ENCODE results near the gene NOTCH2.
"Not testable (repeated sequence)": the region's sequence is repeated elsewhere in the genome, so short reads cannot be mapped to it uniquely, and the experiment has no call there.

The NOTCH2 gene

GRCh38 chr1:119996731-119997312 lies 72.6 kb downstream of the NOTCH2 start (continued):
- peak; percentile 89 for TF ChIP-seq PRDM4 (tag by site-specific recombination; IDR thresholded peaks at IDR 0.05)
- TF ChIP-seq SP7 (tag by site-specific recombination; IDR thresholded peaks at IDR 0.05): peak; percentile 67; the same call in 1 of the 2 replicates
- peak; percentile 59; the same call in 1 of the 2 replicates for TF ChIP-seq ZEB2 (tag by site-specific recombination; IDR thresholded peaks at IDR 0.05)
- TF ChIP-seq FEZF1 (tag by site-specific recombination; IDR thresholded peaks at IDR 0.05): peak; percentile 64
- peak; percentile 24; the same call in 1 of the 2 replicates for TF ChIP-seq SCRT1 (tag by site-specific recombination; IDR thresholded peaks at IDR 0.05; ENCODE audit: borderline replicate concordance)
- peak; percentile 31; the same call in 1 of the 2 replicates for TF ChIP-seq KLF1 (tag by site-specific recombination; IDR thresholded peaks at IDR 0.05)

- POLR2A ChIA-PET; H3K4me1 ChIP-seq (ENCODE audit: control insufficient read depth, insufficient read depth, low read length); CTCF ChIA-PET: not testable (repeated sequence)
These were observed 73.5 kb downstream of the NOTCH2 start for GRCh38 chr1:119995975-119996374.

GRCh38 chr1:119988306-119989062 lies 81.0 kb downstream of the NOTCH2 start:
- Histone ChIP-seq H3K4me1 (ENCODE audit: control insufficient read depth, insufficient read depth, low read length) (no peaks in the 10 kb centered on the region), H3K9me3 (ENCODE audit: control insufficient read depth, insufficient read depth, low read depth, low read length) (no peaks in the 10 kb centered on the region), H3K4me3 (ENCODE audit: low read depth, low read length) (no peak overlapping the region), H3K27ac (ENCODE audit: extremely low read depth, low read depth, low read length) (no peak overlapping the region), H3K36me3 (ENCODE audit: control insufficient read depth in 2 of 2, insufficient read depth in 1 of 2, low read length in 2 of 2) (peaks cover 0 to 14% of the 10 kb centered on the region in 2 experiments; a peak in 1 of 3 replicates)
- POLR2A ChIA-PET: no interaction called here
- CTCF ChIA-PET: interaction anchor here (2.7 kb wide), 1 partner anchor 20 kb away, joined by 9 read pairs; no protein-coding TSS in a partner anchor
- TF ChIP-seq ZNF571 (tag by site-specific recombination; IDR thresholded peaks at IDR 0.05) (no peak), CTCF (tag by site-specific recombination; IDR thresholded peaks at IDR 0.05) (no peak), ZNF404 (tag by site-specific recombination; IDR thresholded peaks at IDR 0.05) (no peak), ZNF645 (tag by site-specific recombination; IDR thresholded peaks at IDR 0.05) (no peak), GFI1B (tag by site-specific recombination; IDR thresholded peaks at IDR 0.05) (no peak), SP2 (tag by site-specific recombination; IDR thresholded peaks at IDR 0.05) (no peak), ZNF114 (tag by site-specific recombination; IDR thresholded peaks at IDR 0.05) (no peak), ZBTB8A (tag by site-specific recombination; IDR thresholded peaks at IDR 0.05) (no peak), KLF9 (tag by site-specific recombination; IDR thresholded peaks at IDR 0.05; ENCODE audit: low read depth) (no peak), ZNF302 (tag by site-specific recombination; IDR thresholded peaks at IDR 0.05; ENCODE audit: low read depth) (no peak)

More at GRCh38 chr1:119995975-119996374, 73.5 kb downstream of the NOTCH2 start:
- H3K27ac ChIP-seq (ENCODE audit: extremely low read depth, low read depth, low read length); H3K9me3 ChIP-seq (ENCODE audit: control insufficient read depth, insufficient read depth, low read depth, low read length); H3K4me3 ChIP-seq (ENCODE audit: low read depth, low read length); H3K36me3 ChIP-seq (ENCODE audit: control insufficient read depth in 2 of 2, insufficient read depth in 1 of 2, low read length in 2 of 2): not testable (repeated sequence)
